Bronchial epithelial cell (primary cell): ENCODE results near the gene IRX2. TPM values are rescaled to one million over a fixed set of nuclear protein-coding genes. Genes with fewer than 3 reads are reported as not detected.

Source experiments
- DNase-seq: peaks from one replicate; pipeline ENCODE4 v3.0.0-alpha.2; 2010; ENCODE audit warnings: low read depth
- FAIRE-seq: peaks from 2 replicates; lab custom pipeline; 2011; peaks lifted over from hg19 to GRCh38; lab: Jason Lieb, UNC
- H3K27me3 ChIP-seq: 2 replicates; pipeline ENCODE4 v1.5.1; 2011; ENCODE audit warnings: low read length; ENCODE audit not compliant: control insufficient read depth, insufficient read depth
- H3K36me3 ChIP-seq: 2 replicates; pipeline ENCODE4 v1.5.1; 2011; ENCODE audit warnings: low read length; ENCODE audit not compliant: control insufficient read depth, insufficient read depth
- H3K4me3 ChIP-seq: 2 replicates; pipeline ENCODE4 v1.5.1; 2011; ENCODE audit warnings: mild to moderate bottlenecking, low read depth, low read length, control low read depth
- total RNA-seq: library from RNA; depleted of rRNA; stranded (reverse); fragments of >200 nt; gene quantifications from 2 replicates; pipeline ENCODE4 v1.2.1, GENCODE V29; 2014
- TF ChIP-seq, protein P1 (sequence below): IDR thresholded peaks from 2 replicates; pipeline ENCODE4 v1.5.1; 2011; ENCODE audit warnings: mild to moderate bottlenecking, moderate library complexity, low read length, control low read depth, inconsistent platforms; ENCODE audit not compliant: insufficient read depth, severe bottlenecking

IRX2 gene
- total RNA-seq, 1 donor from 2014 or later = 14.0 TPM

DNA sequence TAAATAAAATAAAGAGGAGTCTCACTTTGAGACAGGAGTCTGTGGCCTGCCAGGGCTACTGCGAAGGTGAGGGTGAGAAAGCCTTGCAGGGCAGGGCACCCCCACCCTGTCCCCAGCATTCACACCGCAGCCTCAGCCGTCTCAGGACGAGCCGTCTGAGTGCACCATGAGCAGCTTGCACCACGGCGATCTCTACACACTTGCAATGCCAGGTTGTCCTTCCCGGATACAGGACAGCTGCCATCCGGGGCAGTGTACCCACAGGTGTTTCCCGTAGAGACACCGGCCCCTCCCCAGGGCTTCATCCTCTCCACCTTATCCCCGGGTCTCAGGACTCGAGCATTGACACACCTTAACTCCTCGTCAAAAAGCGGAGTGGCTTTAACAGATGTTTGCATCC lies 43.3 kb downstream of the IRX2 start:
- no peaks in the 10 kb centered on the region for H3K27me3 ChIP-seq
- DNase-seq (no peak), FAIRE-seq (no peak)
- TF ChIP-seq, protein P1, sequence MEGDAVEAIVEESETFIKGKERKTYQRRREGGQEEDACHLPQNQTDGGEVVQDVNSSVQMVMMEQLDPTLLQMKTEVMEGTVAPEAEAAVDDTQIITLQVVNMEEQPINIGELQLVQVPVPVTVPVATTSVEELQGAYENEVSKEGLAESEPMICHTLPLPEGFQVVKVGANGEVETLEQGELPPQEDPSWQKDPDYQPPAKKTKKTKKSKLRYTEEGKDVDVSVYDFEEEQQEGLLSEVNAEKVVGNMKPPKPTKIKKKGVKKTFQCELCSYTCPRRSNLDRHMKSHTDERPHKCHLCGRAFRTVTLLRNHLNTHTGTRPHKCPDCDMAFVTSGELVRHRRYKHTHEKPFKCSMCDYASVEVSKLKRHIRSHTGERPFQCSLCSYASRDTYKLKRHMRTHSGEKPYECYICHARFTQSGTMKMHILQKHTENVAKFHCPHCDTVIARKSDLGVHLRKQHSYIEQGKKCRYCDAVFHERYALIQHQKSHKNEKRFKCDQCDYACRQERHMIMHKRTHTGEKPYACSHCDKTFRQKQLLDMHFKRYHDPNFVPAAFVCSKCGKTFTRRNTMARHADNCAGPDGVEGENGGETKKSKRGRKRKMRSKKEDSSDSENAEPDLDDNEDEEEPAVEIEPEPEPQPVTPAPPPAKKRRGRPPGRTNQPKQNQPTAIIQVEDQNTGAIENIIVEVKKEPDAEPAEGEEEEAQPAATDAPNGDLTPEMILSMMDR = no peak
- no peaks in the 10 kb centered on the region for H3K36me3 ChIP-seq
- no peak overlapping the region for H3K4me3 ChIP-seq

DNA sequence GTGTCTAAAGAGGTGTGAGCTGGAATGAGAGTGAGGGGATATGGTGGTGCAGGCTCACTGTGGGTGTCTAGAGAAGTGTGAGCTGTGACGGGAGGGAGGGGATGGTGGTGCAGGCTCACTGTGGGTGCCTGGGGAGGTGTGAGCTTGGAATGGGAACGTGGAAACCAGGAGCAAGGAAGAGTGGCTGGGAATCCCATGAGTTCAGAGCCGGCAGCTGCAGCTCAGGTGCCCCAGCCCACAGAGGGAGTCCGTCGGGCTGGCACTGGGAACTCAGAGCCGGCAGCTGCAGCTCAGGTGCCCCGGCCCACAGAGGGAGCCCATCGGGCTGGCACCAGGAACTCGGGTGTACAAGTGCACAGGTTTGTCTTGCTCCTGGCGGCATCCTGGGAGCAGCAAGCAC lies 45.6 kb downstream of the IRX2 start:
- Histone ChIP-seq H3K27me3 (no peaks in the 10 kb centered on the region), H3K4me3 (no peak overlapping the region), H3K36me3 (no peaks in the 10 kb centered on the region)
- no peak for FAIRE-seq
- DNase-seq = no peak
- TF ChIP-seq, protein P1 = no peak

DNA sequence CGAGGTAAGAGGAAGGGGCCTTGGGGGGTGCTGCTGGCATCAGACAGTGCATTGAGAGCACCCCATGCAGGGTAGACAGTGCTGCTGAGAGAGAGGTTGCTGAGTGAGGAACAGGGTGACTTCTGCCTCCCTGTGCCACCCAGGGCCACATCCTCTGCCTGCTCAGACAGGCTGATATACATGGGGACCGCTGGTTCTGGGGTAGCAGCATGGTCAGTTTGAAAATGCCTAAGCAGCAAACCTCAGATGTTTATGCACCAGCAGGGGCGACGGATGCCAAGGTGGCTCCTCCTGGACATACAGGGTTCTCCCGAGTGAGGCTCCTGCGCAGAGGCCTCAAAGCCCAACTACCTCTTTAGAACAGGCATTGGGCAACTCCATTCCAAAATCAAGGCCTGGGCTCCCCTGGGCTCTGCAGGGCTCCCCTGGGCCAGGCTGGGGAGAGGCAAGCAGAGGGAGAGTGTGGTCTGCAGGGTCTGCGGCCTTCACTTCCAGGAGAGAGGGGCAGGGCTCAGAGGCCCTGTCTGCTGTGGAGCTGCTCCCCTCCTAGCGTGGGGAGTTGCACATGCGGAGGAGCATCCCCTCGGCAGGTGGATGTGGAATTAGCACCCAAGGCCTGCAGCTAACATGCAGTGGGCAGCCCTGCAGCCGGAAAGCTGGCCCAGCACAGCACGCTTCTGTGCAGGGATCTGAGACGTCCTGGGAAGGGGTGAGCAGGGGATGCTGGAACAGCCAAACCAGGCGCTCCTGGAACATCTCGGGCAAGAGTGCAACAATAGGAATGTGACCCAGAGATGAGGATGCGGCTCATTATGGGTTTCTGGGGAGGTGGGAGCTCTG lies 46.5 kb downstream of the IRX2 start:
- Histone ChIP-seq H3K4me3 (no peak overlapping the region), H3K27me3 (no peaks in the 10 kb centered on the region), H3K36me3 (no peaks in the 10 kb centered on the region)
- TF ChIP-seq, protein P1 = no peak
- DNase-seq = no peak
- FAIRE-seq = no peak

DNA sequence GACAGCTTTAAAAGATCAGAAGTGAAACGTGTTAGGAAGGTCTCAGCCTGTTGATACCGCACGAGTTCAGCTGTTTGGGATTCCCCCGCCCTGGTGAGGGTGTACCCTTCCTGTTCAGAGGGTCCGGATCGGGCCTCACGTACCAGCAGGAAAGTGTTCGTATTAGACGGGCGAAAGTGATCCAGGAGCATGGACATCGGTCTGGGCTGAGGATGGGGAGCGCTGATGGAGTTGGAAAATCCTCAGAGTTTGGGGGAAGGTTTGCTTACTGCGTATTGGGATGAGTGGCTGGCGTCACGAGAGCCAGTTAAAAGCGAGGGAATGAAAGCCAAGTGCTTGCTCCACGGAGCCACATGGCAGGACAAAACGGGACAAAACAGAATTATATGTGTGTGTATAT lies 47.4 kb downstream of the IRX2 start:
- no peak overlapping the region for H3K4me3 ChIP-seq
- no peaks in the 10 kb centered on the region for H3K27me3 ChIP-seq
- TF ChIP-seq, protein P1 = no peak
- H3K36me3 ChIP-seq = no peaks in the 10 kb centered on the region
- DNase-seq (no peak), FAIRE-seq (no peak)

DNA sequence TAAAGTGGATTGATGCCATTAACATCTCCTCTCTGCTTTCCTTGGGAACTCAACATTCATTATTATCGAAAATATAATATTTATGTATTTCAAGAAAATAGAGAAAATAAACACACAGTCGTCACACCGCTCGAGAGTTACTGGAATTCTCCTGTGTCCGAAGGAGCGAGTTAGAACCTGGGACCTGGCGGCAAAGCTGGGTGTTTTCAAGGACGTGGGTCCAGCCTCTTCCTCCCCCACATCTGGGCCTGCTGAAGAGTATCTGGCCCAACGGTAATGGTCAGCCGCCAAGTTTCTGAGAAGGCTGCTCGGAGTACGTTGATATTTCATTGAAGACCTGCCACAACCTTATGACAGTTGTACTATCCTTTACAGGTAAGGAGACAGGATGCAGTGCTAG lies 47.9 kb downstream of the IRX2 start:
- Histone ChIP-seq H3K27me3 (no peaks in the 10 kb centered on the region), H3K36me3 (no peaks in the 10 kb centered on the region), H3K4me3 (no peak overlapping the region)
- TF ChIP-seq, protein P1 = no peak
- FAIRE-seq = no peak
- DNase-seq = no peak
